ENCODE data around the gene ELMO1.
"Not testable (repeated sequence)": the region's sequence is repeated elsewhere in the genome, so short reads cannot be mapped to it uniquely, and the experiment has no call there.

The ELMO1 gene

GRCh38 chr7:37142958-37143357 is 305.7 kb downstream of the ELMO1 start:
- H3K4me3 ChIP-seq (ENCODE audit: insufficient read depth, low read depth, low read length, poor library complexity, severe bottlenecking): no peak overlapping the region
- H3K4me1 ChIP-seq (ENCODE audit: control insufficient read depth, insufficient read depth, low read length, poor library complexity, severe bottlenecking): no peaks in the 10 kb centered on the region
- H3K27ac ChIP-seq (ENCODE audit: insufficient read depth, low read length, poor library complexity, severe bottlenecking): no peak overlapping the region
- DNase-seq: no peak
- H3K9me3 ChIP-seq (ENCODE audit: control insufficient read depth, low read length): no peaks in the 10 kb centered on the region
- H3K36me3 ChIP-seq (ENCODE audit: control insufficient read depth, insufficient read depth, low read length): peaks cover 8% of the 10 kb centered on the region
- H3K27me3 ChIP-seq (replicated peaks; ENCODE audit: control insufficient read depth, insufficient read depth, low read length, poor library complexity, severe bottlenecking): no peaks in the 10 kb centered on the region

GRCh38 chr7:37141742-37142141 is 306.9 kb downstream of the ELMO1 start:
- Histone ChIP-seq H3K4me1 (ENCODE audit: control insufficient read depth, insufficient read depth, low read length, poor library complexity, severe bottlenecking) (no peaks in the 10 kb centered on the region), H3K36me3 (ENCODE audit: control insufficient read depth, insufficient read depth, low read length) (peaks cover 3% of the 10 kb centered on the region), H3K4me3 (ENCODE audit: insufficient read depth, low read depth, low read length, poor library complexity, severe bottlenecking) (no peak overlapping the region), H3K27me3 (replicated peaks; ENCODE audit: control insufficient read depth, insufficient read depth, low read length, poor library complexity, severe bottlenecking) (no peaks in the 10 kb centered on the region), H3K27ac (ENCODE audit: insufficient read depth, low read length, poor library complexity, severe bottlenecking) (no peak overlapping the region), H3K9me3 (ENCODE audit: control insufficient read depth, low read length) (no peaks in the 10 kb centered on the region)
- no peak for DNase-seq

GRCh38 chr7:37133902-37134301 is 314.8 kb downstream of the ELMO1 start:
- not testable (repeated sequence) for DNase-seq; H3K27me3 ChIP-seq (replicated peaks; ENCODE audit: control insufficient read depth, insufficient read depth, low read length, poor library complexity, severe bottlenecking); H3K4me3 ChIP-seq (ENCODE audit: insufficient read depth, low read depth, low read length, poor library complexity, severe bottlenecking); H3K4me1 ChIP-seq (ENCODE audit: control insufficient read depth, insufficient read depth, low read length, poor library complexity, severe bottlenecking); H3K27ac ChIP-seq (ENCODE audit: insufficient read depth, low read length, poor library complexity, severe bottlenecking); H3K9me3 ChIP-seq (ENCODE audit: control insufficient read depth, low read length)
- H3K36me3 ChIP-seq (ENCODE audit: control insufficient read depth, insufficient read depth, low read length): peaks cover 37% of the 10 kb centered on the region

GRCh38 chr7:37131855-37132254 is 316.8 kb downstream of the ELMO1 start:
- no peak for DNase-seq
- Histone ChIP-seq H3K4me1 (ENCODE audit: control insufficient read depth, insufficient read depth, low read length, poor library complexity, severe bottlenecking) (no peaks in the 10 kb centered on the region), H3K27me3 (replicated peaks; ENCODE audit: control insufficient read depth, insufficient read depth, low read length, poor library complexity, severe bottlenecking) (no peaks in the 10 kb centered on the region), H3K27ac (ENCODE audit: insufficient read depth, low read length, poor library complexity, severe bottlenecking) (no peak overlapping the region), H3K4me3 (ENCODE audit: insufficient read depth, low read depth, low read length, poor library complexity, severe bottlenecking) (no peak overlapping the region), H3K9me3 (ENCODE audit: control insufficient read depth, low read length) (no peaks in the 10 kb centered on the region), H3K36me3 (ENCODE audit: control insufficient read depth, insufficient read depth, low read length) (peaks cover 41% of the 10 kb centered on the region)

GRCh38 chr7:37129035-37129425 is 319.6 kb downstream of the ELMO1 start:
- Histone ChIP-seq H3K4me1 (ENCODE audit: control insufficient read depth, insufficient read depth, low read length, poor library complexity, severe bottlenecking) (no peaks in the 10 kb centered on the region), H3K27ac (ENCODE audit: insufficient read depth, low read length, poor library complexity, severe bottlenecking) (no peak overlapping the region), H3K4me3 (ENCODE audit: insufficient read depth, low read depth, low read length, poor library complexity, severe bottlenecking) (no peak overlapping the region), H3K36me3 (ENCODE audit: control insufficient read depth, insufficient read depth, low read length) (peaks cover 36% of the 10 kb centered on the region), H3K27me3 (replicated peaks; ENCODE audit: control insufficient read depth, insufficient read depth, low read length, poor library complexity, severe bottlenecking) (no peaks in the 10 kb centered on the region), H3K9me3 (ENCODE audit: control insufficient read depth, low read length) (no peaks in the 10 kb centered on the region)
- DNase-seq: no peak

GRCh38 chr7:37128327-37129034 is 320.2 kb downstream of the ELMO1 start:
- Histone ChIP-seq H3K36me3 (ENCODE audit: control insufficient read depth, insufficient read depth, low read length) (peaks cover 31% of the 10 kb centered on the region), H3K27ac (ENCODE audit: insufficient read depth, low read length, poor library complexity, severe bottlenecking) (no peak overlapping the region)

GRCh38 chr7:37119296-37119860 is 329.3 kb downstream of the ELMO1 start:
- no peaks in the 10 kb centered on the region for H3K36me3 ChIP-seq (ENCODE audit: control insufficient read depth, insufficient read depth, low read length)
- H3K9me3 ChIP-seq (ENCODE audit: control insufficient read depth, low read length): no peaks in the 10 kb centered on the region
- no peak for DNase-seq
- H3K27ac ChIP-seq (ENCODE audit: insufficient read depth, low read length, poor library complexity, severe bottlenecking): no peak overlapping the region
- no peak overlapping the region for H3K4me3 ChIP-seq (ENCODE audit: insufficient read depth, low read depth, low read length, poor library complexity, severe bottlenecking)
- no peaks in the 10 kb centered on the region for H3K27me3 ChIP-seq (replicated peaks; ENCODE audit: control insufficient read depth, insufficient read depth, low read length, poor library complexity, severe bottlenecking)
- H3K4me1 ChIP-seq (ENCODE audit: control insufficient read depth, insufficient read depth, low read length, poor library complexity, severe bottlenecking): no peaks in the 10 kb centered on the region

More at GRCh38 chr7:37128327-37129034, 320.2 kb downstream of the ELMO1 start:
- no peak overlapping the region for H3K4me3 ChIP-seq (ENCODE audit: insufficient read depth, low read depth, low read length, poor library complexity, severe bottlenecking)
- H3K4me1 ChIP-seq (ENCODE audit: control insufficient read depth, insufficient read depth, low read length, poor library complexity, severe bottlenecking): no peaks in the 10 kb centered on the region
- H3K27me3 ChIP-seq (replicated peaks; ENCODE audit: control insufficient read depth, insufficient read depth, low read length, poor library complexity, severe bottlenecking): no peaks in the 10 kb centered on the region
- DNase-seq: no peak
- H3K9me3 ChIP-seq (ENCODE audit: control insufficient read depth, low read length): no peaks in the 10 kb centered on the region

GRCh38 chr7:37118004-37118403 is 330.7 kb downstream of the ELMO1 start:
- Histone ChIP-seq H3K9me3 (ENCODE audit: control insufficient read depth, low read length) (no peaks in the 10 kb centered on the region), H3K27me3 (replicated peaks; ENCODE audit: control insufficient read depth, insufficient read depth, low read length, poor library complexity, severe bottlenecking) (no peaks in the 10 kb centered on the region), H3K36me3 (ENCODE audit: control insufficient read depth, insufficient read depth, low read length) (no peaks in the 10 kb centered on the region), H3K4me3 (ENCODE audit: insufficient read depth, low read depth, low read length, poor library complexity, severe bottlenecking) (no peak overlapping the region), H3K4me1 (ENCODE audit: control insufficient read depth, insufficient read depth, low read length, poor library complexity, severe bottlenecking) (no peaks in the 10 kb centered on the region), H3K27ac (ENCODE audit: insufficient read depth, low read length, poor library complexity, severe bottlenecking) (no peak overlapping the region)
- DNase-seq: no peak

- Histone ChIP-seq H3K27me3 (replicated peaks; ENCODE audit: control insufficient read depth, insufficient read depth, low read length, poor library complexity, severe bottlenecking) (no peaks in the 10 kb centered on the region), H3K27ac (ENCODE audit: insufficient read depth, low read length, poor library complexity, severe bottlenecking) (no peak overlapping the region)
- DNase-seq: no peak
Measured at GRCh38 chr7:37117292-37117691, 331.4 kb downstream of the ELMO1 start.

GRCh38 chr7:37116093-37116701 is 332.5 kb downstream of the ELMO1 start:
- Histone ChIP-seq H3K4me3 (ENCODE audit: insufficient read depth, low read depth, low read length, poor library complexity, severe bottlenecking) (no peak overlapping the region), H3K4me1 (ENCODE audit: control insufficient read depth, insufficient read depth, low read length, poor library complexity, severe bottlenecking) (no peaks in the 10 kb centered on the region), H3K36me3 (ENCODE audit: control insufficient read depth, insufficient read depth, low read length) (no peaks in the 10 kb centered on the region), H3K27ac (ENCODE audit: insufficient read depth, low read length, poor library complexity, severe bottlenecking) (no peak overlapping the region), H3K9me3 (ENCODE audit: control insufficient read depth, low read length) (no peaks in the 10 kb centered on the region), H3K27me3 (replicated peaks; ENCODE audit: control insufficient read depth, insufficient read depth, low read length, poor library complexity, severe bottlenecking) (no peaks in the 10 kb centered on the region)
- no peak for DNase-seq

More at GRCh38 chr7:37117292-37117691, 331.4 kb downstream of the ELMO1 start:
- H3K9me3 ChIP-seq (ENCODE audit: control insufficient read depth, low read length): no peaks in the 10 kb centered on the region
- no peaks in the 10 kb centered on the region for H3K4me1 ChIP-seq (ENCODE audit: control insufficient read depth, insufficient read depth, low read length, poor library complexity, severe bottlenecking)
- H3K36me3 ChIP-seq (ENCODE audit: control insufficient read depth, insufficient read depth, low read length): no peaks in the 10 kb centered on the region
- no peak overlapping the region for H3K4me3 ChIP-seq (ENCODE audit: insufficient read depth, low read depth, low read length, poor library complexity, severe bottlenecking)

All from effector memory CD4-positive, alpha-beta T cell (primary cell).